Measurements from ENCODE around the gene TMEM128. TPM values are rescaled to one million over a fixed set of nuclear protein-coding genes. Genes with fewer than 3 reads are reported as not detected.
A peak's percentile ranks its signal among the peaks of the same experiment; 100 is the strongest.

TMEM128 gene
- total and polyA plus RNA-seq, 7 donors = 11.1 to 33.0 (median 22.1) TPM

GRCh38 chr4:4289597-4289940, 41.5 kb upstream of the TMEM128 start:
- no peaks in the 10 kb centered on the region for H3K27me3 ChIP-seq
- TF ChIP-seq POLR2A (IDR thresholded peaks at IDR 0.05) = no peak
- TF ChIP-seq, protein P1, sequence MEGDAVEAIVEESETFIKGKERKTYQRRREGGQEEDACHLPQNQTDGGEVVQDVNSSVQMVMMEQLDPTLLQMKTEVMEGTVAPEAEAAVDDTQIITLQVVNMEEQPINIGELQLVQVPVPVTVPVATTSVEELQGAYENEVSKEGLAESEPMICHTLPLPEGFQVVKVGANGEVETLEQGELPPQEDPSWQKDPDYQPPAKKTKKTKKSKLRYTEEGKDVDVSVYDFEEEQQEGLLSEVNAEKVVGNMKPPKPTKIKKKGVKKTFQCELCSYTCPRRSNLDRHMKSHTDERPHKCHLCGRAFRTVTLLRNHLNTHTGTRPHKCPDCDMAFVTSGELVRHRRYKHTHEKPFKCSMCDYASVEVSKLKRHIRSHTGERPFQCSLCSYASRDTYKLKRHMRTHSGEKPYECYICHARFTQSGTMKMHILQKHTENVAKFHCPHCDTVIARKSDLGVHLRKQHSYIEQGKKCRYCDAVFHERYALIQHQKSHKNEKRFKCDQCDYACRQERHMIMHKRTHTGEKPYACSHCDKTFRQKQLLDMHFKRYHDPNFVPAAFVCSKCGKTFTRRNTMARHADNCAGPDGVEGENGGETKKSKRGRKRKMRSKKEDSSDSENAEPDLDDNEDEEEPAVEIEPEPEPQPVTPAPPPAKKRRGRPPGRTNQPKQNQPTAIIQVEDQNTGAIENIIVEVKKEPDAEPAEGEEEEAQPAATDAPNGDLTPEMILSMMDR (IDR thresholded peaks at IDR 0.05) = no peak
- TF ChIP-seq POLR2AphosphoS5 (IDR thresholded peaks at IDR 0.05) = no peak
- TF ChIP-seq EP300 (IDR thresholded peaks at IDR 0.05) = no peak
- peak overlapping the region; percentile 78 to 95 (median 88) for H3K4me3 ChIP-seq
- 0 to 1% methylated on average over 10 of the region's 10 CpGs for WGBS, 2 donors
- H3K4me1 ChIP-seq = peaks cover 0 to 32% (median 28%) of the 10 kb centered on the region in 4 donors
- H3K9me3 ChIP-seq = no peaks in the 10 kb centered on the region
- intact Hi-C loops (cut with DNase I) = no loop called here
- H3K27ac ChIP-seq = peak overlapping the region; percentile 81 to 88 (median 82)
- no peak for DNase-seq
- peaks cover 0 to 18% (median 4%) of the 10 kb centered on the region in 4 donors for H3K36me3 ChIP-seq

DNA sequence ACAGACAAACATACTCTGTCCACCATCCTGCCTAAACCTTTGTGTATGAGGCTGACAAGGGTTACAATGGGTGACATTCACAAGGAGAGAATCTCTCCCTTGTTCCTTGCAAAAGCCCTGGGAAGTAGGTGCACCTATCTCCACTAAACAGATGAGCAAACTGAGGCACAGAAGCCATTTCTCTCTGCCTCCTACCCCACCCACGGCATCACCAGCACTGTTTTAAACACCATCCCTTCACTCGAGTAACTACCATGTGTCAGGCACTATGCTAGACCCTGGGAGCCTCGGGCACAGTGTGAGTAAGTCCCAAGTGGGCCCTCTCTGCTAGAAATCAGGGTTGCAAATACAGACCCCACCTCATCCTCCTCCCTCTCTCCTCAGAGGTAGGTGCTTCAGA, 41.0 kb upstream of the TMEM128 start:
- peaks cover 0 to 23% (median 4%) of the 10 kb centered on the region in 4 donors for H3K36me3 ChIP-seq
- intact Hi-C loops (cut with DNase I) = no loop called here
- no peaks in the 10 kb centered on the region for H3K27me3 ChIP-seq
- TF ChIP-seq EP300 (IDR thresholded peaks at IDR 0.05) (no peak), POLR2AphosphoS5 (IDR thresholded peaks at IDR 0.05) (no peak), POLR2A (IDR thresholded peaks at IDR 0.05) (no peak)
- TF ChIP-seq, protein P1 (IDR thresholded peaks at IDR 0.05) = no peak
- H3K4me3 ChIP-seq = peak overlapping the region in 3 of 4 donors; percentile 78 to 94 (median 83)
- 4 to 38% methylated on average over 3 of the region's 3 CpGs for WGBS, 2 donors
- H3K4me1 ChIP-seq = peaks cover 0 to 32% (median 28%) of the 10 kb centered on the region in 4 donors
- H3K27ac ChIP-seq = no peak overlapping the region
- no peaks in the 10 kb centered on the region for H3K9me3 ChIP-seq
- DNase-seq = no peak

DNA sequence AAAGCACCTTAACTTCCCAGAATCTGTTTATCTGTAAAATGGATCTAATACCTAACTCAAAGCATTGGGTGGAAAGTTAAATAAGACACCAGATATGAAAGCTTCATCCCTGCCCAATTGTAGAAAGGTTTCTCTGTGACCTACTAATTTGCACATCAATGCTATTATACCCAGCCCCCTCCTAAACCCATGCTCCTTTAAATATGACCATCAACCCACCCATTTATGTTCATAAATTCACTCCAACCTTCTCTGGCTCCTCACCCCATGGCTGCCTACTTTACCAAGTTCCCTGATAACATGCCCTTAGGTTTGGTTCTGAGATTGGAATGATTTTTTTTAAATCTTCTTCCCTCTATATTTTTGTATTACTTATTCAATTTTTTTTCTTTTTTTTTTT, 40.1 kb upstream of the TMEM128 start:
- H3K9me3 ChIP-seq = no peaks in the 10 kb centered on the region
- H3K27ac ChIP-seq = no peak overlapping the region
- peaks cover 0 to 31% (median 4%) of the 10 kb centered on the region in 4 donors for H3K36me3 ChIP-seq
- H3K27me3 ChIP-seq = no peaks in the 10 kb centered on the region
- peaks cover 0 to 32% (median 28%) of the 10 kb centered on the region in 4 donors for H3K4me1 ChIP-seq
- no peak for DNase-seq
- intact Hi-C loops (cut with DNase I) = no loop called here
- TF ChIP-seq, protein P1 (IDR thresholded peaks at IDR 0.05) = no peak
- TF ChIP-seq EP300 (IDR thresholded peaks at IDR 0.05) = no peak
- H3K4me3 ChIP-seq = no peak overlapping the region

- peaks cover 0 to 15% (median 12%) of the 10 kb centered on the region in 4 donors for H3K4me1 ChIP-seq
- no peak overlapping the region for H3K27ac ChIP-seq
- TF ChIP-seq POLR2AphosphoS5 (IDR thresholded peaks at IDR 0.05) = no peak
- no peak for TF ChIP-seq POLR2A (IDR thresholded peaks at IDR 0.05)
- TF ChIP-seq, protein P1 (IDR thresholded peaks at IDR 0.05) = no peak
- no peak for TF ChIP-seq EP300 (IDR thresholded peaks at IDR 0.05)
- WGBS, 2 donors = 69 to 85% methylated on average over 11 of the region's 11 CpGs
- no peaks in the 10 kb centered on the region for H3K9me3 ChIP-seq
- peaks cover 0 to 62% (median 14%) of the 10 kb centered on the region in 4 donors for H3K36me3 ChIP-seq
- H3K27me3 ChIP-seq = no peaks in the 10 kb centered on the region
- intact Hi-C loops (cut with DNase I) = no loop called here
- no peak overlapping the region for H3K4me3 ChIP-seq
- DNase-seq = no peak
Observed at GRCh38 chr4:4284827-4285618, 37.0 kb upstream of the TMEM128 start.
